ENCODE results near the gene ANKRD10.
"Not testable (repeated sequence)": the region's sequence is repeated elsewhere in the genome, so short reads cannot be mapped to it uniquely, and the experiment has no call there.

Gene ANKRD10

DNA sequence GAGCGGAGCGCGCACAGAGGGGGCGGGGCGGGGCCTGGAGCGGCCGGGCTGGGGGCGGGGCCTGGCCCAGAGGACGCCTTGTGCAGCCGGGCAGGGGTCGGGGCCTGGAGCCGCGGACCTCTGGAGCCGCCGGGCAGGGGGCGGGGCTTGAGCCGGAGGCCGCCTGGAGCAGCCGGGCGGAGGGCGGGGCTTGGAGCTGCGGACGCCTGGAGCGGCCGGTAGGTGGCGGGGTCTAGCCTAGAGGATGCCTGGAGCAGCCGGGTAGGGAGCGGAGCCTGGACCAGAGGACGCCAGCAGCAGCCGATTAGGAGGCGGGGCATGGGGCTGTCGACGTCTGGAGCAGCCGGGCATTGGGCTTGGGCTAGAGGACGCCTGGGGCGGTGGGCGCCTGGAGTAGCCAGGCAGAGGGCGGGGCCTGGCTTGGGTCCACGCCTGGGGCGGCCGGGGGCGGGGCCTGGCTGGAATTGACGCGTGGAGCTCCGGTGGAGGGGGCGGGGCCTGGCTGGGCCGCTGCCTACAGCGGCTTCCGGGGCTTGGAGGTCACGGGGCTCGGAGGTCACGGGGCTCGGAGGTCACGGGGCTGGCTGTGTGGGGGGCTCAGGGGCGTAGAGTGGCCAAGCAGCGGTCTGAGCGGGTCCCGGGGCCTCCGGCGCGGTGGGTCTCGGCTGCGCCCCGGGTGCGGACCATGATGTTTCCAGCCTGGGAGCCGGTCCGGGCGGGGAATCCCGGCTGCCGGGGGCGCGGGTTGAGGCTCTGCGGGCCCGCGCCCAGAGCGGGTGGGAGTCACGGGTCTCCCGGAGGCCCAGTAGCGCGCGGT is at the start of gene ANKRD10:
ANKRD10 (minus strand) TSS at position 13 of the 817 bp plus-strand sequence. CDS start 135 bp downstream, outside the sequence.
- peak; percentile 97 for DNase-seq (ENCODE audit: low spot score)

DNA sequence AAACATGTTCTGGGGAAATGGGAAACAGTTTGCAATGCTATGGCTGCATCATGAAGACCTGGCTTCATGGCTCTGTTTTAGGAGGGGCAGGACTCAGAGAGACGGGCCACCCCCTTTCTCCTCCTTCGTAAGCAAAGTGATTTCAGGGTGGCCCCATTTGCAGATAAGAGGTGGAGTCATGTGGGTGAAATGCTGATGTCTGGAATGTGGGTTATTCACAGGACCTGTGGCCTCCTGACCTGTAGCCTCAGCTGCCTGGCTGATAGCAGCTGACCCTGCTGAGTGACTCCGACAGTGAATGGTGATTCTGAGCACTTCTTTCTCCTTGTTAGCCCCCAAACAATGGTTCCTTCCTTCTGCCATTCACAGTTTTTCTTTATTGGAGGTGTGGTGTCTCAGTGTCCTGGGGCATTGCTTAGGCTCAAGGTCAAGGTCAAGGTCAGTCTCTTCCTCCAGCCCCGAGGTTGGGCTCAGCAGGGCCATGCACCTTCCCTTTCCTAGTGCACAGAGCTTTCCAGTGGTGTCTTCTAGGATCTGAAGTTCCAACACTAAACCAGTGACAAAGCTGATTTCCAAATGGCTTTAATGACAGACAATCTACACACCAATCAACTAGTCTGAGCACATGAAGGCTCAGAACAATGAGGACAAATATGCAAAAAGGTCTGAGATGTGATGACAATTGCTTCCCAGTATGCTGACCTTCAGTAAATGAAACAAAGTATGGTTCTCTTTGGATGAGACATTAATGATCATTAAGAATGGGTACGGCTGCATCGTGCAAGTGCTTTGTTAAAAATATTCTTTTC is 49.6 kb upstream of the ANKRD10 start:
- no peak for DNase-seq (ENCODE audit: low spot score)

DNA sequence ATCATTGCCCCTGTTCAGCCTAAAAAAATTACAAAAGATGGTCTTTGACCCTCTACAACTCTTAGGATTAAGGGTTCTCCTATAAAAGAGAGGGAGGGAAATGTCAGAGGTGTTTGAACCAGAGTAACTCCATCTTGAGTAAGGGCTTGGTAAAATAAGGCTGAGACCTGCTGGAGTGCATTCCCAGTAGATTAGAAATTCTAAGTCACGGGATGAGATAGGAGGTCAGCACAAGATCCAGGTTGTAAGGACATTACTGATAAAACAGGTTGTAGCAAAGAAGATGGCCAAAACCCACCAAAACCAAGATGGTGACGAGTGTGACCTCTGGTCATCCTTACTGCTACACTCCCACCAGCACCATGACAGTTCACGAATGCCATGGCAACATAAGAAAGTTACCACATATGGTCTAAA is 48.7 kb upstream of the ANKRD10 start:
- no peak for DNase-seq (ENCODE audit: low spot score)

DNA sequence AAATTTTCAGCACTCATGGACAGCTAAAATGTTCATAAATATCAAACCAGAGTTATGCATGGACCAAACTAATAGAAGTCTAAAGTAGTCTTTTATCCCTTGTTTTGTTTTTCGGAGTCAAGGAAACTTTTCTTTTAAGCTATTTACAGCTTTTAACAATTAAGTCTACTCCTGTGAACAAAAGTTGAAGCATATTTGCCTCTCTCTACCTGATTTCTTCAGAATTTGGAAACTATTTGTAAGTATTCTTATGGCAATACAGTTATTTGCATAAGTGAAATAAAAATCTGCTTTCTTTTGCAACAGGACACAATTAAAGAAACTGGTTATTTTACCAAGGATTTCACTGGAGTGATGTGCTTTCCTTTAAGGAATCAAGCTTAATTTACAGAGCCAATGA is 47.1 kb upstream of the ANKRD10 start:
- no peak for DNase-seq (ENCODE audit: low spot score)

DNA sequence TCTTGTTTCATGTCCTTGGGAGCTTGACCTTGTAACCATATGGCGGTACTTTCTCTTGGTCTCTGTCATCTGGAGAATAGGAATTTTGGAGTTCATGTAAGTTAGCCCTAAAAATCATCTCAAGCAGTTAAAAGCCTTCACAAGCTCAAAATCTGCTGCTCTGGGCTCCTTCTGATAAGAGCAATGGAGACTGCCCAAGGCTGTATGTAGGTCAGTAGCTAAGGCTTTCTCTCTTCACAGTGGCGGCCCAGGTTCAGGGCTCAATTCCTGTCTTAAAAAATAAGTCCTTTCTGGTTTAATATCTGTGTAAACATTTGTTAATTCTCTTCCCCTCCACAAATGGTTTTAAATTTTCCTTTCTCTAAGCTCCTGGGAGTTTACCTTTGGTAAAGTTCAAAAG is 45.3 kb upstream of the ANKRD10 start:
- DNase-seq (ENCODE audit: low spot score), result no peak

DNA sequence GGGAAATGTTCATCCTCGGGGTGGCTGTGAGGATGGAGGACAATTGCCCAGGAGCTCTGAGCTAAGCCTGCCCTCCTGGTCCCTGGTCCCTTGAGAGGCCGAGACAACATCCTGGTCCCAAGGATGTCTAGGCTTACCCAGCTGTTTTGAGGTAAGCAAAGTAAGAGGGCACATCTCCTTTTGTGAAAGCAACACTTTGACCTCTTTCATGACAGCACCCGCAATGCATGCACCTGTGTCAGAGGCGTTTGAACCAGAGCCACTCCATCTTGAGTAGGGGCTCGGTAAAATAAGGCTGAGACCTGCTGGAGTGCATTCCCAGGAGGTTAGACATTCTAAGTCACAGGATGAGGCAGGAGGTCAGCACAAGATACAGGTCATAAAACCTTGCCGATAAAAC is 43.1 kb upstream of the ANKRD10 start:
- no peak for DNase-seq (ENCODE audit: low spot score)

DNA sequence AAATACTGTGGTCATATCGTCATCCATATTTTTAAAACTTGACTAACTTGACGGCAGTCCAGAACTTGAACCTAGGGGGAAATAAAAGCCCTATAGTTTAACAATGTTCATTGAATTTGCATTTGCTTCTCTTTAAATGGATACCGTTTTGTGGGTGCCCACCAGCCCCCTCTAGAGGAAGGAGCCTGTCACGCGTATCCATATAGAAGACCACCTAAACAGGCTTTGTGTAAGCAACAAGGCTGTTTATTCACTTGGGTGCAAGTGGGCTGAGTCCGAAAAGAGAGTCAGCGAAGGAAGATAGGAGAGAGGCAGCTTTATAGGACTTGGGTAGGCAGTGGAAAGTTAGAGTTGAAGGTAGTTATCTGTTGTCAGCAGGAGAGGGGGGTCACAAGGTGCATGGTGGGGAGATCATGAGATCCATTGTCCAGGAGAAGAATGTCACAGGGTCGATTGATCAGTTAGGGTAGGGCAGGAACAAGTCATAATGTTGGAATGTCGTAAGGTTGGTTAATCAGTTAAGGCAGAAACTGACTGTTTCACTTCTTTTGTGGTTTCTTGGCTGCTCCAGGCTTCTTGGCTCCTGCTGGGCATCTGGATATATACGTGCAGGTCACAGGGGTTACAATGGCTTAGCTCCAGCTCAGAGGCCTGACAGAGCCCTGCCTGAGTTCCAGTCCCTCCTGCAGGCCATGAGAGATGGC is 42.5 kb upstream of the ANKRD10 start:
- no peak for DNase-seq (ENCODE audit: low spot score)

DNA sequence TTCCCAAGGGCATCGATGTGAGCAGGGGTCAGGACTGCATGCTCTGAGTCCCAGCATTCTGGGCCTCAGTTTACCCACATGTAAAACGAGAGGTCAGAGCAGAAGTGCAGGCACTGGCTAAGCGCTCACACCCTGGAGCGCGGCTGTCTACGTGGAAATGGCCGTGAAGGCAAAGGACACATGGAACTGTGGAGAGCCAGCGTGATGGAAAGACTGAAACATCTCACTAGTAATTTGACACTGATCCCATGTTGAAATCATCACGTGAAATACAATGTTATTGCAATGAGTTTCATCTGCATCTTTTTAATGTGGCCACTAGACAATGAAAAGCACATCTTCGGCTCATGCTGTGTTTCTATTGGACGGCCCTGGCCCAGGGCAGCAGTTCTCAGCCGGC is 41.3 kb upstream of the ANKRD10 start:
- DNase-seq (ENCODE audit: low spot score), result not testable (repeated sequence)

DNA sequence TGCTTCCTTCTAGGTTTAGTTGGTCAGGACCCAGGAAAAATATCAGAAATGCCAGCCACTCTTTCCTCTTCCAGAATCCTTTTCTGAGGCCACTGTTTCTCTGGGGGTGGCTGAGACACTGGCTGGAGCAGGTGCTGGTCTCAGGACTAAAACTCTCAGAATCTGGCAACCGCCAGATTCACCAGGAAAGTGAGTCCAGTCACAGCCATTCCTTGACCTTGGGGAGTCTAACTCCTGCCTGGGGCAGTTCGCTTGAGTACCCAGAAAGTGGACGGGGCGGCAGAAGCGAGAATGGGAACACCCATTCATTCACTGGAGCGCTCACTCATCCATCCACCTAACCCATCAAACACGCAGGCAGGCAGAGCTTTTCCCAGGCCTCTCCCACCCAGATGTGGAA is 40.7 kb upstream of the ANKRD10 start:
- DNase-seq (ENCODE audit: low spot score), result not testable (repeated sequence)

DNA sequence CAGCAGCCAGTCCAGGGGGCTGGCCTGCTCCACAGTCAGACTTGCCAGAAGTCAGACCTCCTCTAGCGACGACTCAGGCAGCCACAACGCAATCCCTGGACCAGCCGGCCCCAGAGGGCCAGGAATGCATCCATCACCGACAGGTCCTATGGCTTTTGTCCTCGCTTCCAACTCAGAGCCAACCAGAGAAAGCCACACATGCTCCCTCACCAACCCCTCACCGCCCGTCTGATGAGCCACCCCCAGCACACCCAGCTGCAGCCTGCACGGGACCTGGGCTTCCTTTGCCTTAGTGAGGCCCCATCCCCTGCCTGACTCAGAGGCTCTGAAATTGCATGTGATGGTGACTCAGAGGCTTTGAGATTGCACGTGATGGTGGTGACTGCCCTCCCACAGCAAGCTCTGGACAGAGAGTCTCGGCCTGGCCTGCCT is 40.2 kb upstream of the ANKRD10 start:
- DNase-seq (ENCODE audit: low spot score), result peak; percentile 85

DNA sequence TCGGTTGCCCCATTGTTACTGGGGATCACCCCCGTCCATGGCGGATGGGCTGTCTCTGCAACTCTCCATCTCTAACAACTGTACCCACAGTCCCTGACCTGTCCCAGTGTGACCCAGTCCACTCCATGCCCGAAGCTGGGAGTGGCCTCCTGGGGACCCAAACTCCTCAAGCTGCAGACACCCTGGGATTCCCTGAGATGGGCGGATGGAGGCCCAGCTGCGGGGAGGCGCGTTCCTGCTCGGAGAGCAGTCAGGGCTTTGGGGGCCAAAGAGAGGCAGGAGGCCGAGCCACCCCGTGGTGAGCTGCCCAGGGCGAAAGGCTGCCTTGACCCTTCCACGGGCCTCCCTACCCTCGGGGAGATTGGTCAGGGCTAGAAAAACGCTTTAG is 39.7 kb upstream of the ANKRD10 start:
- DNase-seq (ENCODE audit: low spot score), result not testable (repeated sequence)

DNA sequence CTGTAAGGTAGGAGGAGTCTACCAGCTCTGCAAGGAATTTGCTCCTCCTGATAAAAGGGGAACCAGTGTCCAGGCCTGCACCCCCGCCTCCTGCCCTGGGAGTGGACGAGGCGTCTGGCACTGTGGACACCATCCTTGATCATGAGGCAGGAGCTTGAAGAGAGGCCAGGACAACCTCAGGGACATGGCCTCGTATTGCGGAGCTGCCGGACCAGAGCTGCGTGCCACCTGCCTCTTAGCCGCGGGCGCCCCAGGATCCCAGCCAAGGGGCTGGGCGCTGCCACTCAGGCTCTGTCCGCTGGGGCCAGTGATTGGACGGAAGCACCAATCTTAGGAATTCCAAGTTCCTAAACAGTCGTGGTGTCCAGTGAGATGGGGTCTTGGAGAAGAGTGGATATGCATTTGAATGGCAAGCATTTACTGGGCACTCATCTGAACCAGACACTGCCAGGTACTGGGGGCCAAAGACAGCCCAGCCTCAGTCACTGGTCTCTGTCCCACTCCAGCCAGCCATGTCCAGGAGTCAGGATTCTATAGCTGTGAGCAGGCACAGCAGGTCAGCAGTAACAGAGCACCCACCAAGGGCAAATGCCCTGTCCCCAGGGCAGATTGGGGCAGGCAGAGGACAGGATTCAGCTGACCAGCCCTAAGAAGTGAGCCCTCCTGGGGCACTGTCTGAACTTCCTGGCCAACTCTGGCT is 39.1 kb upstream of the ANKRD10 start:
- no peak for DNase-seq (ENCODE audit: low spot score)

DNA sequence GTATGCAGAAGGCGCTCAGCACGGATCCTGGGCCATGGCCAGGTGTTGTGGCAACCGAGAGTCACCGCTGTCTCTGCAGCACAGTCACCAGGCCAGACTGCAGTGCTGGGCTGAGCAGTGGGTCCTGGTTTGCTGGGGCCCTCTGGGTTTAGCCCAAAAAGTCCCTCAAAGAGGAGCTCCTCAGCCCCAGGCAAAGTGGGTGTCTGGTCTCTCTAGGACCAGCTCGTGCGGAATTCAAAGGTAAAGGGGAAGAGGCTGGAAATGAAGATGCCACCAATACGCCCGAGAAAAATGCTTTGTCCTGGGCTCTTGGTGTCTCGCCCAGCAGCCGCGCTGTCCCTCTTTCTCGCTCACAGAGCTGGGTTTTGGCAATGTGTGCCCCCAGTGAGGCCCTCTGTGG is 38.5 kb upstream of the ANKRD10 start:
- no peak for DNase-seq (ENCODE audit: low spot score)

DNA sequence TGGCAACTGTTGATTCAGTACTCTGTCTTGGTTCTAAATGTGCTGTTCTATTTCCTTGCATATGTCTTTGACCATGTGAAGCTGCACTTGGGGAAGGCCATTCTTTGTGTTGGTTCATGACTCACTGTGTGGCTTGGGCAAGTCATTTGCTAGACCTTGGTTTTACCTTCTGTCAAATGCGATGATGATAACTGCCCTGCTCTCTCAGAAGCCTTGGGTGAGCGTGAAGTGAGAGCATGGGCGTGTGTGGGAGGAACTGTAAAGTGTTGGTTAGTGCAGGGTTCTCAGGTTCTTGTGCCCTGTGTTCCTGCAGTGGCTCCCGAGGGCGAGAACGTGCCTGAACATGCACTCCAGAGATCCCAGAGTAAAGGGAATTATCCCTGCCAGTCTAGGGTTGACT is 37.3 kb upstream of the ANKRD10 start:
- DNase-seq (ENCODE audit: low spot score), result not testable (repeated sequence)

DNA sequence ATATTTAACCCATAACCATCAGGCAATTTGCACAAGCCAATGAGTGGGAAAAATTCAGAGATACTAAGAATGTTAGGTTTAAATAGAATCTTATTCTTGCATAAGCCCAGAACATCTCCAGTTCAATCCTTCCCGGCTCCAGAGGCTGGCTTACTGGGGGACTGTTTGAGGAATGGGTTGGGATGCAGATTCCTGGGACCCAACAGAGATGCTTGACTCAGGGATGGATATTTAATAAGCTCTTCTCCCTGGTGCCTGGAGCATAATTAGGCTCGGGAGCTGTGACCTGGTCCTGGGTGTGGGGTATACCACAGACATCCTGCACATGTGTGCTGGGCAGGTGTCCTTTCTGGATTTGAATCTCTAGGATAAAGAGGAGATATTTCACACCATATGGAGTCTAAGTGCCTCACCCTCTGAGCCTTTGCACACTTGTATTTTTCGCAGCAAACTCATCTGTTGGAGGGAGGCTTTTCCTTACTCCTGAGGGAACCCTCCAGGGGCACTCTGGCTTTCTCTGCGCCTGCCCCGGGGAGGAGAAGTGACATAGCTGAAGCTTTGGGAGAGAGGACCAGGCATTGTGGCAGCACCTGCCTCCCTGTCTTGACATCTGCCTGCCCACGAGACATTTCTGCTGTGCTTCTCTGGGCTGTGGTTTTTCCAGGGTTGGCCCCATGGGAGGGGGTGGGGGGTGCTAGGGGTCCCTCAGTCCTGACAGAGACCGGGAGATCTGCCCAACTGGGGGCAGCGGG is 36.1 kb upstream of the ANKRD10 start:
- DNase-seq (ENCODE audit: low spot score), result no peak

DNA sequence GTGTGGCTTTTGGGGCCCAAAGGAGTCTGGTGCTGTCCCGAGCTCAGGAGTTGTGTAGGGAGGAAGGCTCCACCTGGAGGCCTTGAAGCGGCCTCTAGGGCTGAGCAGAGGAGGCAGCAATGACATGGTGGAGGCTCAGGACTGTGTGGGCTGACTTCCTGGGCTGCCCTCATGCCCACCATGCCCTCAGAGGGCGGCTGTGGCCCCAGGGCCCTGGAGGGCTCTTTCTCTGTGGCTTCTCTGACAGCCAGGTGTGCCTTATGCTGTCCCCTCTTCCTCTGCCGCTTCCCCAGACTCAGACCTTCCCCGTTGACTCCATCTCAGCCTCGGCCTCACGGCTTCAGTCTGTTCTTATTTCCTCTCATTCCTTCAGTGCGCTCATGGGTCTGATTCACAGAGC is 35.5 kb upstream of the ANKRD10 start:
- DNase-seq (ENCODE audit: low spot score), result no peak

DNA sequence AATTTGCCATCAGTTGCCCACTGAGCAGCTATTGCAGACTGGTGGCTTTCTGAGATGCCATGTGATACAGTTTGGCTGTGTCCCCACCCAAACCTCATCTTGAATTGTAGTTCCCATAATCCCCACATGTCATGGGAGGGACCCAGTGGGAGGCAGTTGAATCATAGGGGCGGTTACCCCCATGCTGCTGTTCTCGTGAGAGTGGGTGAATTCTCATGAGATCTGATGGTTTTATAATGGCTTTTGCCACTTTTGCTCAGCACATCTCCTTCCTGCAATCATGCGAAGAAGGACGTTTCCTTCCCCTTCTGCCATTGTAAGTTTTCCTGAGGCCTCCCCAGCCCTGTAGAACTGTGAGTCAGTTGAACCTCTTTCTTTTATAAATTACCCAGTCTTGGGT is 34.8 kb upstream of the ANKRD10 start:
- DNase-seq (ENCODE audit: low spot score), result no peak

DNA sequence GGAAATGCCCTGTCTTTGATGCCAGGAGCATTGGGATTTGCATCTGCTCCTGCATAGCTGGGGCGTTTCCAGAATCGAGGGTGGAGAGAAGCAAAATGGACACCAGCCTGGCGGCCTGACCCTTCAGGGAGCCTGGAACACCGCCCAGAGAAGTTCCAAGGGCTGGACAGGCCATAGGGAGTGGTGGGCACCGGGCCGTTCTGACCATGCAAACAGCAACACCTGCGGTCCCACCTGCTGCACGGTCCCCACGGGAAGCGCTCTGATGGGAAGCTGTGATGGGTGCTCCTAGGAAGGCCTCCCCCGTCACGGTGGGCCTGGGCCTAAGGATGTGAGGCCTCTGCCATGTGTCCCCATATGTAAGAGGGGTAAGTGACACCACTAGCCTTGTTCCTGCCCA is 34.2 kb upstream of the ANKRD10 start:
- no peak for DNase-seq (ENCODE audit: low spot score)

DNA sequence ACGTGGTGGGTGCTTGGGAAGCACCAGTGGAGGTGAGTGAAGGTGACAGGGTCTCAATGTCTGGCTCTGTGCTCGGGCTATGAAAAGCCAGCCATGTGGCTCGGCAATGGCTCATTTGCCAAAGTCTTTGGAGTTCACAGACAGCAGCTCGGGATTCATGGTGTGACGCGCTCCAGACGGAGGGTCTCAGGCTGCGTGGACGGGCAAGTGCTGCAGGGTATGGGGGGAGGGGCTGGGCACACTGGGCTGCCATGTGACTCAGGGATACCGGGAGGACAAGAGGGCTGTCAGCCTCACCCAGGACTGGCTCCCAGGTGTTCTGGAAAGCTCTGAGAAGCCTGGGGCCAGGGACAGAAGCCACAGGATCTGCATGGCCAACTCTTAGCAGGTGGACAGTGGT is 32.5 kb upstream of the ANKRD10 start:
- not testable (repeated sequence) for DNase-seq (ENCODE audit: low spot score)

DNA sequence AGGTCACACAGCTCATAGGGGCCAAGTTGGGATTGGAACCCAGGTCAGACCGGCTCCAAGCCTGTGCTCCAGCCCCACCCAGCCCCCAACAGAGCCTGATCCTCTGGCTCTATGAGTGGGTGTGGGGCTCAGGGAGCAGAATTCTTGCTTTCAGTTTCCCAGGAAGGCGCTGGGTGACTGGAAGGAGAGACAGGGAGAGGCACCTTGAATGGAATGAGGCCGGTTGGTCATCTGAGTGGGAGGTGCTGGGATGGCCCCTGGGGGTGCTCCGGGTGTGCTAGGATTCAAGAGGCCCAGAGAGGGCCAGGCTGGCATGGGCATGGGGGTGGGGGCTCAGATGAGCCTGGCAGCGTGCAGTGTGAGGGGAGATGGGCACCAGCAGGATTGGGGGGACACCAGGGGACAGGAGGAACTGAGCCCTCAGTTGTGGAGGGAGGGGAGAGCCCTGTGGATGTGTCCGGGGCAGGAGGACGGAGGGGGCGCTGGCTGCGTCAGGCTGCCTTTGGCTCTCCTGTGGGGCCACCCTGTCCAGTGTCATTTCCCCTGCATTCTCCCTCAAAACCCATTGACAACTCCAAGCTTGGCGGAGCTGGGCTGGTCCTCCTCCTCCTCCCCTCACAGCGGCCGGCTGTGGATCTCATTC is 31.2 kb upstream of the ANKRD10 start:
- peak; percentile 19 for DNase-seq (ENCODE audit: low spot score)
